ENCODE data around the gene MYOZ3. TPM values are rescaled to one million over a fixed set of nuclear protein-coding genes. Genes with fewer than 3 reads are reported as not detected.

MYOZ3 gene
- total and polyA plus RNA-seq, 2 of the 8 experiments (the other 6 are each of a cell fraction or from before 2014, with no cell fraction given) = 9.6 to 19.1 TPM

- Histone ChIP-seq H2AFZ (ENCODE audit: low read length) (peak overlapping the region; percentile 68; the same call in 1 of the 2 replicates), H3K23ac (ENCODE audit: insufficient read length) (no peak overlapping the region), H2BK5ac (ENCODE audit: low read depth, low read length) (peak overlapping the region; percentile 92), H3K4me1 (replicated peaks in 1 of 4; ENCODE audit: control insufficient read depth in 3 of 4, insufficient read depth in 4 of 4, low read length in 3 of 4) (peaks cover 5 to 23% (median 14%) of the 10 kb centered on the region in 4 experiments), H3K36me3 (ENCODE audit: control insufficient read depth in 2 of 4, insufficient read depth in 4 of 4, low read length in 3 of 4) (peaks cover 0 to 19% (median 0%) of the 10 kb centered on the region in 4 experiments; a peak in 3 of 8 replicates), H4K5ac (ENCODE audit: insufficient read length, low read depth, low read length) (peak overlapping the region; percentile 92), H3K9me3 (ENCODE audit: insufficient read depth in 2 of 2, low read depth in 1 of 2, low read length in 1 of 2) (no peaks in the 10 kb centered on the region), H3K18ac (ENCODE audit: extremely low read depth, low read length) (peak overlapping the region; percentile 93), H3K79me2 (ENCODE audit: control insufficient read depth in 1 of 2, insufficient read depth in 2 of 2, low read length in 2 of 2) (peaks cover 0 to 9% of the 10 kb centered on the region in 2 experiments; a peak in 2 of 4 replicates), H3K9ac (replicated peaks in 1 of 4; ENCODE audit: extremely low read depth in 1 of 4, low read depth in 3 of 4, low read length in 3 of 4) (peak overlapping the region in 3 of 4 experiments; percentile 84 to 88 (median 87); a peak in 6 of 7 replicates), H3K4me2 (ENCODE audit: insufficient read depth in 1 of 2, low read depth in 2 of 2, low read length in 2 of 2) (peak overlapping the region; percentile 73 to 94), H3K4ac (replicated peaks; ENCODE audit: insufficient read length, low read depth, low read length) (no peak overlapping the region), H2BK20ac (ENCODE audit: low read length) (0 out of 2 replicates have a peak overlapping the region, but pooled peaks have one; percentile 9), H3K56ac (replicated peaks; ENCODE audit: insufficient read length, low read depth, low read length) (peak overlapping the region; percentile 65), H3K4me3 (ENCODE audit: extremely low read depth in 1 of 4, insufficient read depth in 2 of 4, low read depth in 3 of 4, low read length in 4 of 4) (peak overlapping the region; percentile 88 to 96 (median 93)), H4K20me1 (replicated peaks in 1 of 2; ENCODE audit: control insufficient read depth in 1 of 2, insufficient read depth in 2 of 2, low read length in 2 of 2) (no peaks in the 10 kb centered on the region), H4K8ac (ENCODE audit: extremely low read depth, insufficient read depth, low read length) (peak overlapping the region; percentile 51; the same call in 1 of the 2 replicates), H3K79me1 (ENCODE audit: low read depth, low read length) (no peaks in the 10 kb centered on the region), H2BK15ac (ENCODE audit: low read length) (no peak overlapping the region; the same call in 1 of the 2 replicates), H3K23me2 (ENCODE audit: low read depth, low read length) (peaks cover 9% of the 10 kb centered on the region), H4K91ac (replicated peaks; ENCODE audit: insufficient read length, low read length) (peak overlapping the region; percentile 37), H2BK120ac (replicated peaks; ENCODE audit: low read depth, low read length) (peak overlapping the region; percentile 57), H2AK5ac (ENCODE audit: low read depth, low read length) (no peak overlapping the region), H2BK12ac (ENCODE audit: low read depth, low read length) (peak overlapping the region; percentile 70), H3K27me3 (replicated peaks in 1 of 4; ENCODE audit: control insufficient read depth in 3 of 4, extremely low read depth in 1 of 4, insufficient read depth in 3 of 4, low read length in 3 of 4) (no peaks in the 10 kb centered on the region), H3K14ac (ENCODE audit: insufficient read length) (peak overlapping the region; percentile 67), H3K27ac (ENCODE audit: low read depth, low read length) (peak overlapping the region; percentile 90)
- FAIRE-seq (no peak), DNase-seq (ENCODE audit: low read depth in 1 of 2, low spot score in 2 of 2) (peak; percentile 58 to 84)
- 4% methylated on average over 35 of the region's 38 CpGs; no CpG with 5 or more reads in 1 of the 2 experiments for WGBS, 2 experiments (ENCODE audit: extremely low coverage in 1 of 2, insufficient coverage in 1 of 2, insufficient read length in 1 of 2, insufficient replicate concordance in 2 of 2, low coverage in 1 of 2, low lambda C conversion rate in 2 of 2, missing lambda C conversion rate in 1 of 2)
- POLR2A ChIA-PET (ENCODE audit: partially characterized antibody) = interaction anchor here (0.6 to 4.7 kb wide), 18 partner anchors 9 to 208 kb away, joined by 3 to 70 read pairs (median 4); partner anchors contain the start of genes DCTN4, MYOZ3, RBM22 and SMIM3
- CTCF ChIA-PET (ENCODE audit: partially characterized antibody) = interaction anchor here (0.7 to 2.4 kb wide), 6 partner anchors 14 to 223 kb away, joined by 3 to 18 read pairs (median 6); partner anchors contain the start of genes IRGM, RBM22 and RPS14
- TF ChIP-seq RAD21 (IDR thresholded peaks at IDR 0.05 in 1 of 2, conservative IDR thresholded peaks at IDR 0.05 in 1 of 2; ENCODE audit: low read depth in 2 of 2, low read length in 2 of 2) (no peak), SIRT6 (IDR thresholded peaks at IDR 0.05; ENCODE audit: low read length) (no peak), TEAD4 (IDR thresholded peaks at IDR 0.05; ENCODE audit: low read depth, low read length) (0 out of 2 replicates have a peak, but pooled peaks have one; percentile 8), CBX8 (IDR thresholded peaks at IDR 0.05; ENCODE audit: borderline replicate concordance, low read depth, low read length) (no peak), KDM5A (IDR thresholded peaks at IDR 0.05; ENCODE audit: low read length) (no peak), POLR2A (IDR thresholded peaks at IDR 0.05; ENCODE audit: control extremely low read depth in 1 of 2, low read depth in 2 of 2, low read length in 2 of 2) (peak in 1 of 2 experiments; percentile 52; a peak in 2 of 3 replicates), CREB1 (IDR thresholded peaks at IDR 0.05) (0 out of 2 replicates have a peak, but pooled peaks have one; percentile 24), TBP (IDR thresholded peaks at IDR 0.05; ENCODE audit: low read depth, low read length) (peak; percentile 26; the same call in 1 of the 2 replicates), SRF (IDR thresholded peaks at IDR 0.05; ENCODE audit: low read depth, low read length) (no peak), KDM1A (IDR thresholded peaks at IDR 0.05; ENCODE audit: borderline replicate concordance, low read length) (peak; percentile 29; the same call in 1 of the 2 replicates), ASH2L (IDR thresholded peaks at IDR 0.05; ENCODE audit: low read length) (peak; percentile 35), SP4 (IDR thresholded peaks at IDR 0.05; ENCODE audit: low read length) (no peak), TAF7 (optimal IDR thresholded peaks at IDR 0.05; ENCODE audit: borderline replicate concordance, low read depth, low read length) (peak; percentile 46)
Observed at GRCh38 chr5:150672237-150672883, 11.3 kb downstream of the MYOZ3 start.
